ENCODE measurements around the gene REC8.

The REC8 gene

DNA sequence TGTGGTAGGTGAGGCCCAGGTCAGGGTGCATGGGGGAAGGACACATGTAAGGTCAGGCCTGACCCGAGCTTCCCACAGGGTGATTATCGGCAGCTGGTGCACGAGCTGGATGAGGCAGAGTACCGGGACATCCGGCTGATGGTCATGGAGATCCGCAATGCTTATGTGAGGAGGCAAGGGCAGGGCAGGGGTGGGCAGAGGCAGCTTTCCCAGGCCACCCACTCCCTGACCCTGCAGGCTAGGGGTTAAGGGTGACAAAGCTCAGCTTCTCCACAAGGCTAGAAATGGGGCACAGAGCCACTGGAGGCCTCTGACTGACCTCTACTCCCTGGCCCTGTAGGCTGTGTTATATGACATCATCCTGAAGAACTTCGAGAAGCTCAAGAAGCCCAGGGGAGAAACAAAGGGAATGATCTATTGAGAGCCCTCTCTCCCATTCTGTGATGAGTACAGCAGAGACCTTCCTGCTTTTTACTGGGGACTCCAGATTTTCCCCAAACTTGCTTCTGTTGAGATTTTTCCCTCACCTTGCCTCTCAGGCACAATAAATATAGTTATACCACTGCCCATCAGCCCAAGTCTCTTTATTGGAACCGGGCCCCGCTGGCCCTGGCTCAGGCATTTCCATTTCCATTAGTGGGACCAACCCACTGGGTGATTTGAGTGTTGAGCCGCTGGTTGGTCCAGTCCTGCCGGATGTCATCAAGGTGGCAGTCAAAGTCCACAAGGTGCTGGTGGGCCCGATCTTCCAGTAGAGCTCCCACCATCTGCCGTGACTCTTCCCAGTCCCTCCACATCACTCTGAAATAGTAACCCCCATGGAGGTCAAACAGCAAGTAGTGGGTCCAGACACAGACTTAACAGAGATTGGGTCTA is 33.2 kb upstream of the REC8 start:
- no peak for DNase-seq (ENCODE audit: low read depth)
- H3K4me3 ChIP-seq (ENCODE audit: low read depth, low read length): no peak overlapping the region
- TF ChIP-seq CTCF (IDR thresholded peaks at IDR 0.05; ENCODE audit: low read depth, low read length, missing control alignments): no peak
- in situ Hi-C loops (cut with HindIII; ENCODE audit: low sequenced_read_pairs): no loop called here

- in situ Hi-C loops (cut with HindIII; ENCODE audit: low sequenced_read_pairs): no loop called here
- H3K4me3 ChIP-seq (ENCODE audit: low read depth, low read length): no peak overlapping the region
- TF ChIP-seq CTCF (IDR thresholded peaks at IDR 0.05; ENCODE audit: low read depth, low read length, missing control alignments): no peak
- DNase-seq (ENCODE audit: low read depth): no peak
Measured at GRCh38 chr14:24139272-24139934, 32.5 kb upstream of the REC8 start.

DNA sequence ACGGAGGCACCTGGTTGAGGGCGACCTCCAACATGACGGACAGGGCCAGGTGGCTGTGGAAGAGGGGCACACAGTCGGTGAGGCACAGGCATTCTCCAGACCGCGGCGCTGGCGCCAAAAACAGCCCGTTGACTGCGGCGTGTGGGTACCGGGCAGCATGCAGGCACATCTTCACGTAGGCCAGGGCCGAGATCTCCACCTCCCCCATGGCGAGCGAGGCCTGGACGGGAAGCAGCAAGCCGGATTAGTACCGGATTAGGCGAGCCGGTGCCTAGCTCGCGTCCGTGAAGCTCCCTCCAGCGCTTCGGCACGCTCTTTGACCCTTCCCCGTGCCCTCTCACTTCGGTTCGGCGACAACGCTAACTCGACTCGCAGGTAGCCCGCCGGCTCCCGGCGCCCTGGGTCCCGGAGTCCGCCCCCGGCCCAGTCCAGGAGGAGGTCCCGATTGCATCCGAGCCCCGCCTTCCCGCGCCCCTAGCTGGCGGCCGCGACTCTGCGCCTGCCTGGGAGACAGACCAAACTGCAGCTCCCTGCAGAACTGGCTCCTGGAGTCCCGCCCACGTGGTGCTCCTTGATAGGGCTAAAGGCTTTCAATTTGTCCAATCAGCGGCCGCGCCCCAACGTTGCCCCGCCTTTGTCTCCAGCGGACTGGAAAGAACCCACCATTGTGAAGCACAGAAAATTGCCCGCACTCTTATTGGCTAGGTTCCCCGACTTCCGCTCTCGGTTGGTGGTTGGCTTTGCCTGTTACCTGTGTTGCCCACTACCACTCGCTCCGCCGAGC is 30.6 kb upstream of the REC8 start, which contains the start of gene EMC9:
TSS of gene EMC9 (minus strand) at position 495 of the 784 bp plus-strand sequence. CDS start at position 208, 287 bp downstream.
- in situ Hi-C loops (cut with HindIII; ENCODE audit: low sequenced_read_pairs): no loop called here
- peak within 1 kb of the TSS; percentile 75 for H3K4me3 ChIP-seq (ENCODE audit: low read depth, low read length)
- TF ChIP-seq CTCF (IDR thresholded peaks at IDR 0.05; ENCODE audit: low read depth, low read length, missing control alignments): peak; percentile 47
- peak; percentile 99 for DNase-seq (ENCODE audit: low read depth)

- H3K4me3 ChIP-seq (ENCODE audit: low read depth, low read length): no peak overlapping the region
- no peak for TF ChIP-seq CTCF (IDR thresholded peaks at IDR 0.05; ENCODE audit: low read depth, low read length, missing control alignments)
- no peak for DNase-seq (ENCODE audit: low read depth)
- in situ Hi-C loops (cut with HindIII; ENCODE audit: low sequenced_read_pairs): no loop called here
Measured at GRCh38 chr14:24143511-24143910, 28.4 kb upstream of the REC8 start.

DNA sequence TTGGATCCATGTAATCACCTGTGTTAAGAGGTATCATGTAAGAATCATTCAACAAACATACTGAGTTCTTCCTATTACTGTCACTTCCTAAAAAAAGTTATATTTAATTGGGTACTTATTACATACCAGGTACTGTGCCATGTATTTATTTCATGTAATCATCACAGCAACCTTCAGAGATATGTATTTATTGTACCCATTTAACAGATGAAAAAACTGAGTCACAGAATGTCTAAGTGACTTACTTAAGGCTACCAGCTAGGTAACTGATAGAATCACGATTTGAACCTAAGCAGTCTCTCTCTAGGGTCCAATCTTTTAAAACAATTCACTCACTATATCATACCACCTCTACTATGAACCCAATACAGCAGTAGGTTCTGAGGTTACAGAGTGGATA is 27.4 kb upstream of the REC8 start:
- H3K4me3 ChIP-seq (ENCODE audit: low read depth, low read length): no peak overlapping the region
- DNase-seq (ENCODE audit: low read depth): no peak
- no peak for TF ChIP-seq CTCF (IDR thresholded peaks at IDR 0.05; ENCODE audit: low read depth, low read length, missing control alignments)
- in situ Hi-C loops (cut with HindIII; ENCODE audit: low sequenced_read_pairs): no loop called here

GRCh38 chr14:24145219-24145618 is 26.7 kb upstream of the REC8 start:
- peak overlapping the region; percentile 87 for H3K4me3 ChIP-seq (ENCODE audit: low read depth, low read length)
- no peak for DNase-seq (ENCODE audit: low read depth)
- TF ChIP-seq CTCF (IDR thresholded peaks at IDR 0.05; ENCODE audit: low read depth, low read length, missing control alignments): no peak
- in situ Hi-C loops (cut with HindIII; ENCODE audit: low sequenced_read_pairs): no loop called here
